IMR-90 (cell line): ENCODE results near the gene WNT4. TPM values are rescaled to one million over a fixed set of nuclear protein-coding genes. Genes with fewer than 3 reads are reported as not detected.

Experiments
- ATAC-seq: fragments of 200-7000 bp; cut with Tn5 transposase; 2 replicates; pipeline ENCODE4 v1.9.1; 2020; ENCODE audit warnings: low read depth, mild to moderate bottlenecking, moderate library complexity
- BruUV-seq: library from RNA; stranded (reverse); fragments of 400-500 nt; replicated peaks from 2 replicates; lab custom pipeline; 2021; lab: Mats Ljungman, UMichigan
- CTCF ChIA-PET: fragments of 300-600 bp; formaldehyde crosslinking; extraction: SDS; loops from one replicate; lab custom pipeline; 2021; ENCODE audit warnings: antibody characterized with exemption; lab: Yijun Ruan, JAX
- POLR2A ChIA-PET: fragments of 300-600 bp; sonication (Branson Sonifier 250); formaldehyde crosslinking; loops from one replicate; lab custom pipeline; 2022; ENCODE audit warnings: antibody characterized with exemption; ENCODE audit not compliant: unreplicated experiment; lab: Charles Lee
- DNase-seq: peaks from one replicate; pipeline ENCODE4 v3.0.0; 2013
- H2AFZ ChIP-seq: replicated peaks from 2 replicates; pipeline ENCODE3; 2013; ENCODE audit warnings: low read length, mild to moderate bottlenecking; ENCODE audit not compliant: poor library complexity
- H2AK5ac ChIP-seq: 2 replicates; pipeline ENCODE4 v1.6.1; 2013; ENCODE audit warnings: low read depth, low read length, inconsistent platforms
- H2AK9ac ChIP-seq: replicated peaks from 2 replicates; pipeline ENCODE3; 2013; ENCODE audit warnings: mild to moderate bottlenecking, low read depth, low read length, moderate library complexity; ENCODE audit not compliant: poor library complexity
- H2BK120ac ChIP-seq: 2 replicates; pipeline ENCODE4 v1.6.1; 2013; ENCODE audit warnings: low read depth, low read length, inconsistent platforms
- H2BK15ac ChIP-seq: 3 replicates; pipeline ENCODE4 v1.6.1; 2013; ENCODE audit warnings: low read depth, low read length, inconsistent platforms
- H2BK20ac ChIP-seq: 2 replicates; pipeline ENCODE4 v1.6.1; 2013; ENCODE audit warnings: low read depth, mild to moderate bottlenecking, inconsistent platforms, low read length, moderate library complexity
- H2BK5ac ChIP-seq: 2 replicates; pipeline ENCODE4 v1.6.1; 2013; ENCODE audit warnings: mild to moderate bottlenecking, low read depth, low read length, inconsistent platforms; ENCODE audit not compliant: poor library complexity, severe bottlenecking
- H3K14ac ChIP-seq: replicated peaks from 2 replicates; pipeline ENCODE4 v1.6.1; 2013; ENCODE audit warnings: low read depth, low read length, inconsistent platforms
- H3K18ac ChIP-seq: 2 replicates; pipeline ENCODE4 v1.6.1; 2013; ENCODE audit warnings: low read depth, low read length, control low read depth
- H3K23ac ChIP-seq: 2 replicates; pipeline ENCODE4 v1.6.1; 2013; ENCODE audit warnings: low read depth, low read length, inconsistent platforms
- H3K27ac ChIP-seq: 2 replicates; pipeline ENCODE4 v1.5.1; 2013; ENCODE audit warnings: mild to moderate bottlenecking, control low read depth, low read length; ENCODE audit not compliant: insufficient read depth
- H3K27me3 ChIP-seq: 2 replicates; pipeline ENCODE4 v1.6.1; 2013; ENCODE audit warnings: low read length; ENCODE audit not compliant: control insufficient read depth, insufficient read depth
- H3K36me3 ChIP-seq: 2 replicates; pipeline ENCODE4 v1.6.1; 2013; ENCODE audit warnings: low read length, mixed read lengths; ENCODE audit not compliant: control insufficient read depth, insufficient read depth
- H3K4ac ChIP-seq: 2 replicates; pipeline ENCODE4 v1.6.1; 2013; ENCODE audit warnings: low read depth, low read length, inconsistent platforms
- H3K4me1 ChIP-seq: 2 replicates; pipeline ENCODE4 v1.6.1; 2013; ENCODE audit warnings: low read length, mixed read lengths; ENCODE audit not compliant: control insufficient read depth, insufficient read depth
- H3K4me2 ChIP-seq: 2 replicates; pipeline ENCODE4 v1.6.1; 2013; ENCODE audit warnings: low read depth, mild to moderate bottlenecking, control low read depth, low read length, moderate library complexity
- H3K4me3 ChIP-seq: 2 replicates; pipeline ENCODE4 v1.5.1; 2013; ENCODE audit warnings: low read depth, mild to moderate bottlenecking, control low read depth, low read length, moderate library complexity; ENCODE audit not compliant: insufficient read depth
- H3K56ac ChIP-seq: 2 replicates; pipeline ENCODE4 v1.6.1; 2013; ENCODE audit warnings: low read length, inconsistent platforms; ENCODE audit not compliant: insufficient read depth; ENCODE audit errors: extremely low read depth
- H3K79me1 ChIP-seq, 2 experiments: 2 replicates each; pipeline ENCODE4 v1.6.1; 2013; ENCODE audit warnings: low read length in 2 of 2, inconsistent platforms in 1 of 2, low read depth in 1 of 2
- H3K9ac ChIP-seq: 2 replicates; pipeline ENCODE4 v1.6.1; 2013; ENCODE audit warnings: low read depth, low read length, control low read depth
- H3K9me1 ChIP-seq: 2 replicates; pipeline ENCODE4 v1.6.1; 2013; ENCODE audit warnings: low read length, inconsistent platforms; ENCODE audit not compliant: insufficient read depth
- H3K9me3 ChIP-seq: 2 replicates; pipeline ENCODE4 v1.6.1; 2013; ENCODE audit warnings: low read length; ENCODE audit not compliant: control insufficient read depth, insufficient read depth
- H4K20me1 ChIP-seq: 2 replicates; pipeline ENCODE4 v1.6.1; 2013; ENCODE audit warnings: low read length, inconsistent platforms; ENCODE audit not compliant: insufficient read depth
- H4K5ac ChIP-seq: 2 replicates; pipeline ENCODE4 v1.6.1; 2013; ENCODE audit warnings: mild to moderate bottlenecking, low read depth, low read length, control low read depth
- H4K8ac ChIP-seq, 2 experiments: 2 replicates each; pipeline ENCODE4 v1.6.1; 2013; ENCODE audit warnings: low read depth in 2 of 2, low read length in 2 of 2, control low read depth in 1 of 2, inconsistent platforms in 1 of 2
- H4K91ac ChIP-seq: 2 replicates; pipeline ENCODE4 v1.6.1; 2013; ENCODE audit warnings: low read depth, low read length, inconsistent platforms; ENCODE audit not compliant: insufficient read depth
- BHLHE40 ChIP-seq: fragments of 150-350 bp; IDR thresholded peaks from 2 replicates; pipeline ENCODE4 v1.6.1; 2016; ENCODE audit warnings: mild to moderate bottlenecking, low read depth, low read length
- CEBPB ChIP-seq: IDR thresholded peaks from 2 replicates; pipeline ENCODE4 v1.6.1; 2012; ENCODE audit warnings: low read depth, low read length, improper control_type of control experiment
- CHD1 ChIP-seq: IDR thresholded peaks from 2 replicates; pipeline ENCODE4 v1.6.1; 2012; ENCODE audit warnings: low read depth, low read length, improper control_type of control experiment
- ELK1 ChIP-seq: fragments of 150-350 bp; IDR thresholded peaks from 2 replicates; pipeline ENCODE4 v1.6.1; 2016; ENCODE audit warnings: low read depth, mild to moderate bottlenecking, low read length, moderate library complexity, borderline replicate concordance
- FOS ChIP-seq: fragments of 150-350 bp; IDR thresholded peaks from 2 replicates; pipeline ENCODE4 v1.6.1; 2016; ENCODE audit warnings: low read depth, low read length
- MAFK ChIP-seq: IDR thresholded peaks from 2 replicates; pipeline ENCODE4 v1.6.1; 2012; ENCODE audit warnings: low read depth, low read length, improper control_type of control experiment
- MAZ ChIP-seq: IDR thresholded peaks from 2 replicates; pipeline ENCODE4 v1.6.1; 2012; ENCODE audit warnings: low read depth, mild to moderate bottlenecking, low read length, improper control_type of control experiment, moderate library complexity, borderline replicate concordance
- MXI1 ChIP-seq: IDR thresholded peaks from 2 replicates; pipeline ENCODE4 v1.6.1; 2012; ENCODE audit warnings: low read depth, mild to moderate bottlenecking, low read length, moderate library complexity, borderline replicate concordance
- NFE2L2 ChIP-seq: fragments of 150-350 bp; IDR thresholded peaks from 2 replicates; pipeline ENCODE4 v1.6.1; 2016; ENCODE audit warnings: low read depth, mild to moderate bottlenecking, low read length
- POLR2A ChIP-seq: IDR thresholded peaks from 2 replicates; pipeline ENCODE4 v1.6.1; 2012; ENCODE audit warnings: mild to moderate bottlenecking, low read depth, low read length
- RAD21 ChIP-seq: IDR thresholded peaks from 2 replicates; pipeline ENCODE4 v1.6.1; 2012; ENCODE audit warnings: low read length, improper control_type of control experiment
- RCOR1 ChIP-seq: IDR thresholded peaks from 2 replicates; pipeline ENCODE4 v1.6.1; 2012; ENCODE audit warnings: mild to moderate bottlenecking, low read length, improper control_type of control experiment; ENCODE audit not compliant: insufficient replicate concordance
- RFX5 ChIP-seq: IDR thresholded peaks from 2 replicates; pipeline ENCODE4 v1.8.0; 2012; ENCODE audit warnings: low read depth, mild to moderate bottlenecking, low read length, moderate library complexity
- SMC3 ChIP-seq: fragments of 150-350 bp; IDR thresholded peaks from 2 replicates; pipeline ENCODE4 v1.6.1; 2016; ENCODE audit warnings: low read depth, mild to moderate bottlenecking, antibody characterized with exemption, low read length, moderate library complexity
- WGBS, 2 experiments: methylation state at CpG; one replicate each; pipeline versions ENCODE4 v1.1.5 to v1.1.7; 2013; ENCODE audit warnings: missing lambda C conversion rate in 2 of 2; ENCODE audit not compliant: insufficient read length in 1 of 2; ENCODE audit errors: extremely low coverage in 2 of 2; 5-methylcytosine and 5-hydroxymethylcytosine counted together
- dilution Hi-C: fragments of 300-500 bp; cut with HindIII; formaldehyde crosslinking; loops from one replicate; pipeline ENCODE4 v1.14.3; 2018; ENCODE audit warnings: low sequenced_read_pairs; ENCODE audit not compliant: unreplicated experiment
- in situ Hi-C: fragments of 300-500 bp; cut with MboI; formaldehyde crosslinking; loops from 3 replicates; pipeline ENCODE4 v1.14.3; 2019; ENCODE audit warnings: low sequenced_read_pairs, inconsistent platforms, mixed read lengths
- intact Hi-C: fragments of 100-400 bp; cut with micrococcal nuclease; formaldehyde crosslinking; loops from 2 replicates; pipeline ENCODE4 v1.10.0; 2022
- polyA plus RNA-seq, 3 experiments: library from polyadenylated mRNA; depleted of rRNA; stranded (reverse); fragments of >200 nt; gene quantifications; 2 replicates each; pipeline ENCODE4 v1.2.3, GENCODE V29; 2012; ENCODE audit warnings: low replicate concordance in 1 of 3
- total RNA-seq: library from RNA; depleted of rRNA; stranded (reverse); fragments of >200 nt; gene quantifications from 2 replicates; pipeline ENCODE4 v1.2.3, GENCODE V29; 2012
- TF ChIP-seq, protein P1 (sequence below): conservative IDR thresholded peaks from 2 replicates; pipeline ENCODE4 v1.5.1; 2012; ENCODE audit warnings: mild to moderate bottlenecking, low read depth, low read length, improper control_type of control experiment
- TF ChIP-seq, protein P2 (sequence below): fragments of 150-350 bp; IDR thresholded peaks from 2 replicates; pipeline ENCODE4 v1.6.1; 2017; ENCODE audit warnings: mild to moderate bottlenecking, antibody characterized with exemption, low read length, low read depth

Gene WNT4
- total and polyA plus RNA-seq, 2 of the 4 experiments (the other 2 are of a cell fraction): not detected

DNA sequence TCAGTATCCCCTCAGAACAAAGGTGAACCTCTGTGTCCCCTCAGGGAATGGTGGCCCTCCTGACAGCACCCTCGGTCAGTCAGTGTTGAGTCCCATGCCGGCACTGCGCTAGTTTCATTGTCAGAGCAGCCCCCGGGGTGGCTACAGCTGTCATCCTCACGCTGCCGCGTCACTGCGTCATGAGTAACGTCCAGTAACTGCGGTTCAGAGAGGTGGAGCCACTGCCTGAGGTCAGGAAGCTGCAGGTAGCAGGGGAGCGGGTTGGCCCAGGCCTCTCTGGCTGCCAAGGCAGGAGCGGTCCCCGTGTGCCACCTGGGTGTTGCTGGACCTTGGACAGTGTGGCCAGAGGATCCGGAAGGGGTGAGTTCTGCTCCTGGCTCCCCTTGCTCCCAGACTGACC lies 20.2 kb upstream of the WNT4 start:
- dilution Hi-C loops (no loop called here), in situ Hi-C loops (no loop called here), intact Hi-C loops (no loop called here)
- no peak overlapping the region for H3K4me2 ChIP-seq
- POLR2A ChIA-PET: no interaction called here
- H2BK15ac ChIP-seq: no peak overlapping the region
- H3K9me1 ChIP-seq: no peaks in the 10 kb centered on the region
- no peak overlapping the region for H2BK20ac ChIP-seq
- H3K4me3 ChIP-seq: no peak overlapping the region
- H3K27ac ChIP-seq: no peak overlapping the region
- H2AFZ ChIP-seq: no peak overlapping the region
- no peak overlapping the region for H2BK5ac ChIP-seq
- 74% methylated on average over 9 of the region's 14 CpGs; no CpG with 5 or more reads in 1 of the 2 experiments for WGBS, 2 experiments
- no peaks in the 10 kb centered on the region for H3K9me3 ChIP-seq
- no peak for ATAC-seq
- H2BK120ac ChIP-seq: no peak overlapping the region
- H4K20me1 ChIP-seq: no peaks in the 10 kb centered on the region
- no peak overlapping the region for H3K56ac ChIP-seq
- H4K91ac ChIP-seq: no peak overlapping the region
- no peak for DNase-seq
- H3K23ac ChIP-seq: no peak overlapping the region
- H4K8ac ChIP-seq: no peak overlapping the region
- H2AK9ac ChIP-seq: no peak overlapping the region
- no peak overlapping the region for H3K14ac ChIP-seq
- H3K4ac ChIP-seq: no peak overlapping the region
- TF ChIP-seq RAD21 (no peak), NFE2L2 (no peak), POLR2A (no peak), ELK1 (no peak), RFX5 (no peak), MAZ (no peak), RCOR1 (no peak), BHLHE40 (no peak), CEBPB (no peak), MXI1 (no peak), CHD1 (no peak), MAFK (no peak), SMC3 (no peak), FOS (no peak)
- TF ChIP-seq, protein P1, sequence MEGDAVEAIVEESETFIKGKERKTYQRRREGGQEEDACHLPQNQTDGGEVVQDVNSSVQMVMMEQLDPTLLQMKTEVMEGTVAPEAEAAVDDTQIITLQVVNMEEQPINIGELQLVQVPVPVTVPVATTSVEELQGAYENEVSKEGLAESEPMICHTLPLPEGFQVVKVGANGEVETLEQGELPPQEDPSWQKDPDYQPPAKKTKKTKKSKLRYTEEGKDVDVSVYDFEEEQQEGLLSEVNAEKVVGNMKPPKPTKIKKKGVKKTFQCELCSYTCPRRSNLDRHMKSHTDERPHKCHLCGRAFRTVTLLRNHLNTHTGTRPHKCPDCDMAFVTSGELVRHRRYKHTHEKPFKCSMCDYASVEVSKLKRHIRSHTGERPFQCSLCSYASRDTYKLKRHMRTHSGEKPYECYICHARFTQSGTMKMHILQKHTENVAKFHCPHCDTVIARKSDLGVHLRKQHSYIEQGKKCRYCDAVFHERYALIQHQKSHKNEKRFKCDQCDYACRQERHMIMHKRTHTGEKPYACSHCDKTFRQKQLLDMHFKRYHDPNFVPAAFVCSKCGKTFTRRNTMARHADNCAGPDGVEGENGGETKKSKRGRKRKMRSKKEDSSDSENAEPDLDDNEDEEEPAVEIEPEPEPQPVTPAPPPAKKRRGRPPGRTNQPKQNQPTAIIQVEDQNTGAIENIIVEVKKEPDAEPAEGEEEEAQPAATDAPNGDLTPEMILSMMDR: no peak
- TF ChIP-seq, protein P2, sequence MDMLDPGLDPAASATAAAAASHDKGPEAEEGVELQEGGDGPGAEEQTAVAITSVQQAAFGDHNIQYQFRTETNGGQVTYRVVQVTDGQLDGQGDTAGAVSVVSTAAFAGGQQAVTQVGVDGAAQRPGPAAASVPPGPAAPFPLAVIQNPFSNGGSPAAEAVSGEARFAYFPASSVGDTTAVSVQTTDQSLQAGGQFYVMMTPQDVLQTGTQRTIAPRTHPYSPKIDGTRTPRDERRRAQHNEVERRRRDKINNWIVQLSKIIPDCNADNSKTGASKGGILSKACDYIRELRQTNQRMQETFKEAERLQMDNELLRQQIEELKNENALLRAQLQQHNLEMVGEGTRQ: no peak
- H4K5ac ChIP-seq: no peak overlapping the region
- H3K4me1 ChIP-seq: no peaks in the 10 kb centered on the region
- no peaks in the 10 kb centered on the region for H3K36me3 ChIP-seq
- no peaks in the 10 kb centered on the region for H3K79me1 ChIP-seq
- H3K9ac ChIP-seq: no peak overlapping the region
- no TSS peak for BruUV-seq
- H3K27me3 ChIP-seq: peaks cover 57% of the 10 kb centered on the region
- no peak overlapping the region for H2AK5ac ChIP-seq
- no peak overlapping the region for H3K18ac ChIP-seq
- CTCF ChIA-PET: no interaction called here
